WTC11 (cell line): Measurements from ENCODE around the gene RASEF.

Experiments
- CTCF ChIP-seq: fragments of 200-600 bp; IDR thresholded peaks from 2 replicates; pipeline ENCODE4 v1.8.0; 2022; ENCODE audit warnings: antibody characterized with exemption
- ESRRA ChIP-seq: sonication (generic); formaldehyde crosslinking; IDR thresholded peaks from 2 replicates; pipeline ENCODE4 v1.8.1; 2022; ENCODE audit warnings: mild to moderate bottlenecking, missing genetic modification reagents, borderline replicate concordance
- JUN ChIP-seq: sonication (generic); formaldehyde crosslinking; IDR thresholded peaks from 2 replicates; pipeline ENCODE4 v1.8.0; 2023; ENCODE audit warnings: mild to moderate bottlenecking, missing genetic modification reagents
- MAX ChIP-seq: sonication (generic); formaldehyde crosslinking; IDR thresholded peaks from 2 replicates; pipeline ENCODE4 v1.8.0; 2022; ENCODE audit warnings: mild to moderate bottlenecking, missing genetic modification reagents
- MLX ChIP-seq: sonication (generic); formaldehyde crosslinking; IDR thresholded peaks from 2 replicates; pipeline ENCODE4 v1.8.1; 2023; ENCODE audit warnings: mild to moderate bottlenecking, missing genetic modification reagents, moderate library complexity
- NR3C1 ChIP-seq: sonication (generic); formaldehyde crosslinking; conservative IDR thresholded peaks from 2 replicates; pipeline ENCODE4 v1.8.1; 2023; ENCODE audit warnings: low read depth, mild to moderate bottlenecking, missing genetic modification reagents
- SOX15 ChIP-seq: fragments of 250-450 bp; sonication (Bioruptor Pico); IDR thresholded peaks from 2 replicates; pipeline ENCODE4 v1.9.0; 2021; ENCODE audit warnings: mild to moderate bottlenecking
- ZNF512 ChIP-seq: sonication (generic); formaldehyde crosslinking; IDR thresholded peaks from 2 replicates; pipeline ENCODE4 v1.8.1; 2022; ENCODE audit warnings: missing genetic modification reagents, borderline replicate concordance

GRCh38 chr9:82998409-82998808 is 64.5 kb downstream of the RASEF start:
- TF ChIP-seq MAX (CRISPR knock-in tag), result no peak
- TF ChIP-seq CTCF, result no peak
- no peak for TF ChIP-seq SOX15 (CRISPR knock-in tag)
- TF ChIP-seq ESRRA (CRISPR knock-in tag), result no peak
- TF ChIP-seq JUN (CRISPR knock-in tag), result no peak
- TF ChIP-seq ZNF512 (CRISPR knock-in tag), result no peak
- TF ChIP-seq MLX (CRISPR knock-in tag), result no peak
- no peak for TF ChIP-seq NR3C1
